NCI-H82 treated with DMSO at 0.1 percent for 48 hours (cell line): ENCODE measurements around the gene LARGE1.

Experiments used
- DNase-seq: peaks from one replicate; lab custom pipeline; 2025; ENCODE audit not compliant: unreplicated experiment; lab: John Stamatoyannopoulos, UW

The LARGE1 gene

GRCh38 chr22:33451866-33452469 lies 468.3 kb downstream of the LARGE1 start:
- DNase-seq, result no peak

GRCh38 chr22:33450756-33451155 lies 469.5 kb downstream of the LARGE1 start:
- no peak for DNase-seq

- no peak for DNase-seq
Measured at GRCh38 chr22:33447733-33448132, 472.5 kb downstream of the LARGE1 start.

GRCh38 chr22:33443683-33444082 lies 476.6 kb downstream of the LARGE1 start:
- no peak for DNase-seq

- no peak for DNase-seq
Measured at GRCh38 chr22:33440756-33441155, 479.5 kb downstream of the LARGE1 start.

GRCh38 chr22:33438273-33438672 lies 482.0 kb downstream of the LARGE1 start:
- DNase-seq, result no peak

GRCh38 chr22:33431300-33431699 lies 489.0 kb downstream of the LARGE1 start:
- no peak for DNase-seq

GRCh38 chr22:33429281-33429680 lies 491.0 kb downstream of the LARGE1 start:
- DNase-seq, result no peak

- DNase-seq, result no peak
Measured at GRCh38 chr22:33427461-33427860, 492.8 kb downstream of the LARGE1 start.

- no peak for DNase-seq
Measured at GRCh38 chr22:33426451-33426850, 493.8 kb downstream of the LARGE1 start.

GRCh38 chr22:33421859-33422258 lies 498.4 kb downstream of the LARGE1 start:
- DNase-seq, result no peak

- DNase-seq, result peak; percentile 40
Measured at GRCh38 chr22:33418484-33418883, 501.8 kb downstream of the LARGE1 start.

- no peak for DNase-seq
Measured at GRCh38 chr22:33415401-33415800, 504.9 kb downstream of the LARGE1 start.

GRCh38 chr22:33409079-33409478 lies 511.2 kb downstream of the LARGE1 start:
- DNase-seq, result no peak

- no peak for DNase-seq
Measured at GRCh38 chr22:33405194-33405593, 515.1 kb downstream of the LARGE1 start.

- DNase-seq, result no peak
Measured at GRCh38 chr22:33404723-33405122, 515.6 kb downstream of the LARGE1 start.

GRCh38 chr22:33402325-33402724 lies 518.0 kb downstream of the LARGE1 start:
- no peak for DNase-seq

- no peak for DNase-seq
Measured at GRCh38 chr22:33401291-33401690, 519.0 kb downstream of the LARGE1 start.

GRCh38 chr22:33400891-33401290 lies 519.4 kb downstream of the LARGE1 start:
- DNase-seq, result no peak

- no peak for DNase-seq
Measured at GRCh38 chr22:33400061-33400840, 520.0 kb downstream of the LARGE1 start.

GRCh38 chr22:33397381-33397907 lies 522.8 kb downstream of the LARGE1 start:
- DNase-seq, result no peak

- DNase-seq, result no peak
Measured at GRCh38 chr22:33393432-33393831, 526.8 kb downstream of the LARGE1 start.
